Neural crest cell (in vitro differentiated cells): ENCODE measurements around the gene MXRA5. TPM values are rescaled to one million over a fixed set of nuclear protein-coding genes. Genes with fewer than 3 reads are reported as not detected.
A peak's percentile ranks its signal among the peaks of the same experiment; 100 is the strongest.

ENCODE experiments used
- DNase-seq: peaks from one replicate; pipeline ENCODE4 v3.0.0; 2021; ENCODE audit warnings: low read depth, mixed read lengths, low spot score
- H3K27ac Mint-ChIP-seq: one replicate; pipeline ENCODE4 v1.8.0; 2021; ENCODE audit warnings: mild to moderate bottlenecking, mixed read lengths; ENCODE audit not compliant: unreplicated experiment
- H3K27me3 Mint-ChIP-seq: 2 replicates; pipeline ENCODE4 v1.8.0; 2021; ENCODE audit warnings: low read depth, mild to moderate bottlenecking, mixed read lengths
- H3K36me3 Mint-ChIP-seq: 2 replicates; pipeline ENCODE4 v1.8.0; 2021; ENCODE audit warnings: low read depth, mild to moderate bottlenecking, mixed read lengths
- H3K4me1 Mint-ChIP-seq: 2 replicates; pipeline ENCODE4 v1.8.0; 2021; ENCODE audit warnings: mixed read lengths
- H3K4me3 Mint-ChIP-seq: one replicate; pipeline ENCODE4 v1.8.0; 2021; ENCODE audit warnings: mild to moderate bottlenecking, mixed read lengths
- H3K9me3 Mint-ChIP-seq: 2 replicates; pipeline ENCODE4 v1.8.0; 2021; ENCODE audit warnings: mixed read lengths
- long read RNA-seq: library from polyadenylated mRNA; unstranded; transcript quantifications from one replicate; pipeline ENCODE4 v2.0.0, GENCODE V29; 2020
- total RNA-seq: library from RNA; stranded (reverse); gene quantifications from 2 replicates; pipeline ENCODE4 v1.2.1, GENCODE V29; 2021
- TF ChIP-seq, protein P1 (sequence below): fragments of 200-600 bp; sonication (generic); conservative IDR thresholded peaks from 2 replicates; pipeline ENCODE4 v1.5.0; 2021; ENCODE audit warnings: antibody characterized with exemption, mild to moderate bottlenecking

MXRA5 gene, protein sequence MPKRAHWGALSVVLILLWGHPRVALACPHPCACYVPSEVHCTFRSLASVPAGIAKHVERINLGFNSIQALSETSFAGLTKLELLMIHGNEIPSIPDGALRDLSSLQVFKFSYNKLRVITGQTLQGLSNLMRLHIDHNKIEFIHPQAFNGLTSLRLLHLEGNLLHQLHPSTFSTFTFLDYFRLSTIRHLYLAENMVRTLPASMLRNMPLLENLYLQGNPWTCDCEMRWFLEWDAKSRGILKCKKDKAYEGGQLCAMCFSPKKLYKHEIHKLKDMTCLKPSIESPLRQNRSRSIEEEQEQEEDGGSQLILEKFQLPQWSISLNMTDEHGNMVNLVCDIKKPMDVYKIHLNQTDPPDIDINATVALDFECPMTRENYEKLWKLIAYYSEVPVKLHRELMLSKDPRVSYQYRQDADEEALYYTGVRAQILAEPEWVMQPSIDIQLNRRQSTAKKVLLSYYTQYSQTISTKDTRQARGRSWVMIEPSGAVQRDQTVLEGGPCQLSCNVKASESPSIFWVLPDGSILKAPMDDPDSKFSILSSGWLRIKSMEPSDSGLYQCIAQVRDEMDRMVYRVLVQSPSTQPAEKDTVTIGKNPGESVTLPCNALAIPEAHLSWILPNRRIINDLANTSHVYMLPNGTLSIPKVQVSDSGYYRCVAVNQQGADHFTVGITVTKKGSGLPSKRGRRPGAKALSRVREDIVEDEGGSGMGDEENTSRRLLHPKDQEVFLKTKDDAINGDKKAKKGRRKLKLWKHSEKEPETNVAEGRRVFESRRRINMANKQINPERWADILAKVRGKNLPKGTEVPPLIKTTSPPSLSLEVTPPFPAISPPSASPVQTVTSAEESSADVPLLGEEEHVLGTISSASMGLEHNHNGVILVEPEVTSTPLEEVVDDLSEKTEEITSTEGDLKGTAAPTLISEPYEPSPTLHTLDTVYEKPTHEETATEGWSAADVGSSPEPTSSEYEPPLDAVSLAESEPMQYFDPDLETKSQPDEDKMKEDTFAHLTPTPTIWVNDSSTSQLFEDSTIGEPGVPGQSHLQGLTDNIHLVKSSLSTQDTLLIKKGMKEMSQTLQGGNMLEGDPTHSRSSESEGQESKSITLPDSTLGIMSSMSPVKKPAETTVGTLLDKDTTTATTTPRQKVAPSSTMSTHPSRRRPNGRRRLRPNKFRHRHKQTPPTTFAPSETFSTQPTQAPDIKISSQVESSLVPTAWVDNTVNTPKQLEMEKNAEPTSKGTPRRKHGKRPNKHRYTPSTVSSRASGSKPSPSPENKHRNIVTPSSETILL (N-terminal part only)
- total RNA-seq = 1.3 TPM in 2 replicates
- long read RNA-seq, partial matches to known transcripts = 0 of 1 reads
- long read RNA-seq, other reads (novel, unspliced or antisense) = 1 of 1 reads

DNA sequence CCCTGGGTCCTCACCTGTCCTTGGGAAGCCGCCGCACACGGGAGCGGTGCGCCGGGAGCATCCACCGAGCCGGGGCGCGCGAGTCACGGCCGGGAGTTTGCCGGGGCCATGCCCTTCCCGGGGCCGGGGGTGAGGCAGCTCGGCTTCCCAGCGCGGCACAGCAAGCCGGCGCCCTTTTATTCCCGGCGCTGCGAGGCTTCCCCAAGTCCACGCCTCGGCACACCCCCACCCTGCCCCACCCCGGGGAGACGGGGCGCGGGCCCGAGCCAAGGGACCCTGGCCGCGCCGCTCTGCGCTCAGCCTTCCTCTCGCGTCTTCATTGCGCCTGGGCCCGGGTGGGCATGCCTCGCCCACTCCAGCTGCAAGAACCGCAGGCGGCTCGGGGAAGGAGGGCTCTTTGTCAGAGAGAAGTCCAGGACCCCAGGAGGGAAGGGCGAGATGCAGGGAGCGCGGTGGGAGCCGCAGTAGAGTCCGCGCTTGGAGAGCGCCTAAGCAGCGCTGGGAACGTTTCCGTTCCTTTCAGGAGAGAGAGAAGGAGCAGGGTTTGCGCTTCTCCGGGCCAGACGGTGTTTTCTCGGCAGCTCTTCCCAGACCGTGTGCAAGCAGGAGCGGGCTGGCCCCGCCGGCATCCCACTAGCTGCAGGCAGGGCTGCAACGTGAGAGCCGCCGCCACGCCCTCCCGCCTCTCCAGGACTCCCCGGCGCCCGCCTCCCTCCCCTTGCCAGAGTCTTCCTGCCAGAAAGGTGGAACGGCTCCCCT, at the start of gene MXRA5:
MXRA5 (minus strand) TSS at position 152 of the 759 bp plus-strand sequence. CDS start 2,819 bp downstream, outside the sequence.
- Mint-ChIP-seq H3K4me1 (peaks cover 4% of the 10 kb centered on the region), H3K9me3 (peaks cover 4% of the 10 kb centered on the region), H3K27ac (no peak within 1 kb of the TSS), H3K27me3 (peaks cover 92% of the 10 kb centered on the region), H3K4me3 (peak within 1 kb of the TSS; percentile 86), H3K36me3 (peaks cover 5% of the 10 kb centered on the region)
- TF ChIP-seq, protein P1, sequence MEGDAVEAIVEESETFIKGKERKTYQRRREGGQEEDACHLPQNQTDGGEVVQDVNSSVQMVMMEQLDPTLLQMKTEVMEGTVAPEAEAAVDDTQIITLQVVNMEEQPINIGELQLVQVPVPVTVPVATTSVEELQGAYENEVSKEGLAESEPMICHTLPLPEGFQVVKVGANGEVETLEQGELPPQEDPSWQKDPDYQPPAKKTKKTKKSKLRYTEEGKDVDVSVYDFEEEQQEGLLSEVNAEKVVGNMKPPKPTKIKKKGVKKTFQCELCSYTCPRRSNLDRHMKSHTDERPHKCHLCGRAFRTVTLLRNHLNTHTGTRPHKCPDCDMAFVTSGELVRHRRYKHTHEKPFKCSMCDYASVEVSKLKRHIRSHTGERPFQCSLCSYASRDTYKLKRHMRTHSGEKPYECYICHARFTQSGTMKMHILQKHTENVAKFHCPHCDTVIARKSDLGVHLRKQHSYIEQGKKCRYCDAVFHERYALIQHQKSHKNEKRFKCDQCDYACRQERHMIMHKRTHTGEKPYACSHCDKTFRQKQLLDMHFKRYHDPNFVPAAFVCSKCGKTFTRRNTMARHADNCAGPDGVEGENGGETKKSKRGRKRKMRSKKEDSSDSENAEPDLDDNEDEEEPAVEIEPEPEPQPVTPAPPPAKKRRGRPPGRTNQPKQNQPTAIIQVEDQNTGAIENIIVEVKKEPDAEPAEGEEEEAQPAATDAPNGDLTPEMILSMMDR = no peak
- DNase-seq = peak; percentile 11

DNA sequence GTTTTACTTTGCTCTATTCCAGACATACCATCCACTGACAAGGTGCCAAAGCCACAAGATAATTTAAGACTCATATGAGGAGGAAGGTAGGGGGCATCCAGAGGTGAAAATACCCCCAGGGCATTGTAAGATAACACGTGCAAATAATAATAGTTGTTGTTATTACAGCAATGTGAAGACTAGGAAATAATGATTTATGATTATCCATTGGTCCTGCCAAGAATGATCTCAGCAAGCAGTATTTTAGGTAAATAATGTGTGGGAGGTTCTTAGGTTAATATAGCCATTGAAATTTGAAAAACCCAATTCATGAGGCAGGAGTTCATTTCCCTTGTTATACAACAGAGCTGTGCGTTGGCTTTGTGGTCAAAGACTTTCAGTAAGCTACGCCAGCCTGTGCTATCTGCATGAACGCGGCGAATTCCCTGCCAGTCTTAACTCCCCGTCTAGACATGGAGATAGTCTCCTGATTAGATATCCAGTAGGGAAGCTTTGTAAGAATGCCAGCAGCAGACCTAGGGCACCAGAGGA, 47.2 kb upstream of the MXRA5 start:
- Mint-ChIP-seq H3K27me3 (peaks cover 16% of the 10 kb centered on the region), H3K36me3 (no peaks in the 10 kb centered on the region), H3K4me1 (peaks cover 8% of the 10 kb centered on the region), H3K9me3 (no peaks in the 10 kb centered on the region), H3K4me3 (no peak overlapping the region), H3K27ac (peak overlapping the region; percentile 68)
- DNase-seq = no peak
- TF ChIP-seq, protein P1 = no peak

DNA sequence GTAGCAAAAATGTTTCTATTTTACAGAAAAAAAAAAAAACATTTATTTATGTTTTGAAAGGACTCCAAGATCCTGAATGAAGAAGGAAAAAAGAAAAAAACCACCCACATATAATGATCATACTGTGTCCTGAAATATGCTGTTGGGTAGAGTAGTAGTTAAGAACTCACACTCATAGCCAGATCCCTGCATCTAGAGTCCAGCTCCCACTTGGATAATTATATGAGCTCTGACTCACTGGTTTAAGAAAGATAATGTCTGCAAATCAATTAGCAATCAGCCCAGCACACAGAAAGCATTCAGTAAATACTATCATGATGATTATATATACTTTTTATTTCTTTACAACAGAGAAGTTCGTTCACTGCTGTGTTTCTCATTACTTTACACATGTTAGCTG, 46.7 kb upstream of the MXRA5 start:
- Mint-ChIP-seq H3K36me3 (no peaks in the 10 kb centered on the region), H3K4me1 (peaks cover 8% of the 10 kb centered on the region), H3K9me3 (no peaks in the 10 kb centered on the region), H3K27ac (peak overlapping the region; percentile 68), H3K4me3 (no peak overlapping the region), H3K27me3 (peaks cover 13% of the 10 kb centered on the region)
- TF ChIP-seq, protein P1 = no peak
- DNase-seq = no peak

DNA sequence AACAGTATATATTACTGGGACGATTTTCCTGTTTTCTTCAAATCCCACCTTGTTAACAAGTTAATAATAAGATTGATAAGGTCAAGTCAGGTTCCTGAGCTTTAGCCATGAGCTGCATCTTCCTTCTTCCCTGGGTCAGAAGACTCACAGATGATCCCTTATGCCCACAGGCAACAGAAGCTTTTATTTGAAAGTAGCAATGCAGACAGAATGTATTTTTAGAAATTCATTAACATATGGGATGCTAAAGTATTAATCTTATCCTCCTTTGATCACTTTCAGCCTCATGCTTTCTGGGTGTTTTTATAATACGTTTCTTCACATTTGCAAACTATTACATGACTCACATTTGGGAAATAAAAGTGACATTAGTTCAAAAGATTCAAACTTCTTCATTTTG, 42.0 kb upstream of the MXRA5 start:
- TF ChIP-seq, protein P1 = no peak
- no peaks in the 10 kb centered on the region for H3K36me3 Mint-ChIP-seq
- H3K9me3 Mint-ChIP-seq = no peaks in the 10 kb centered on the region
- peaks cover 8% of the 10 kb centered on the region for H3K4me1 Mint-ChIP-seq
- H3K4me3 Mint-ChIP-seq = no peak overlapping the region
- H3K27ac Mint-ChIP-seq = no peak overlapping the region
- DNase-seq = no peak
- H3K27me3 Mint-ChIP-seq = peaks cover 7% of the 10 kb centered on the region
